ENCODE results near the gene AP4E1.
A peak's percentile ranks its signal among the peaks of the same experiment; 100 is the strongest.
"Not testable (repeated sequence)": the region's sequence is repeated elsewhere in the genome, so short reads cannot be mapped to it uniquely, and the experiment has no call there.

AP4E1 gene

DNA sequence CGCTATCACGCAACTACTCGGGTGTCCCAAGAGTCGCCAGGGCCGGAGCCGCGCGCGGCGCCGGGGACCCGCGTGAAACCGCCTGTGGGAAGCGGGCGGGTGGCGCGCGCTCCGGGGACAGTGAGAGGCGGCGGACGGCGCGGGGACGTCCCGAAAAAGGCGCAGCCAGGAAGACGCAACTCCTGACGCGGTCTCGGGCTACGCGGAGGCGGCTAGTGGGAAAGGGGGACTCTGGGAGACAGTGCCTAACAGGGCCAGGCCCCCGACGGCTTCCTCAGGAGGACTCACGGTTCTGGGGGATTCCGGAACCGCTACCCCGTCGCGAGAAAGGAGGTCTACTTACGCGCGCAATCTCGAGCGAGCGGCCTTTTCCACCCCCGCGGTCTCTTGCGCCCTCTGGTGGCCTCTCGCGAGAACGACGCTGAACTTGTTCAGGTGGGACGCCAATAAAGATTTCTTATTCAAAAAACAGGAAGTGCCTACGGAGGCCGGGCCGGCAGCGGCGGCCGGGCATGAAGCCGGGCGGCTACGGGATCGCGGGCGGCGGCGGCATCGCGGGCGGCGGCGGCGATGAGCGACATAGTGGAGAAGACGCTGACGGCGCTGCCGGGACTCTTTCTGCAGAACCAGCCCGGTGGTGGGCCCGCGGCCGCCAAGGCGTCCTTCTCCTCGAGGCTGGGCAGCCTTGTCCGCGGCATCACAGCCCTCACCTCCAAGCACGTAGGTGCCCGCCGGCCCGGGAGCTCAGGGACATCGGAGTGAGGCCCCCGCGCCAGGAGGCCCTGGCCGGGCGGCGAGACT is at the start of gene AP4E1:
Gene AP4E1 (plus strand): TSS at position 475 of the 801 bp plus-strand sequence. CDS start 96 bp downstream, at position 571.
- DNase-seq = peak; percentile 57 to 95 (median 88)

DNA sequence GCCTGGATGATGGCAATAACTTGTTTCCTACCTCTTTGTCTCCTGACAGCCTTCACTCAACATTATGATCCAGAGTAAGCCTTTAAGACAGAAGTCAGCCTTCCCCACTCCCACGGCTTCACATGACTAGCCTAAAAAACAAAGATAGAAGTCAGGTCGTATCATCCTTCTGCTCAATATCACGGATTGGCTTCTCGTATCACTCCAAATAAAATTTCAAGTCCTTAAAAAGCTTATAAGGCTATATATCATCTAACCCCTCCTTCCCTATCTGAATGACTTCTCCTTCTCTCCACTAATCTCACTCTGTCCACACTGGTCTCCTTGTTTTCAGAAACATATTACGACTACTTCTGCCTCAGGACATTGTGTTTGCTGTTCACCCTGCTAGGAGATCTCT is 47.7 kb upstream of the AP4E1 start:
- DNase-seq = no peak

DNA sequence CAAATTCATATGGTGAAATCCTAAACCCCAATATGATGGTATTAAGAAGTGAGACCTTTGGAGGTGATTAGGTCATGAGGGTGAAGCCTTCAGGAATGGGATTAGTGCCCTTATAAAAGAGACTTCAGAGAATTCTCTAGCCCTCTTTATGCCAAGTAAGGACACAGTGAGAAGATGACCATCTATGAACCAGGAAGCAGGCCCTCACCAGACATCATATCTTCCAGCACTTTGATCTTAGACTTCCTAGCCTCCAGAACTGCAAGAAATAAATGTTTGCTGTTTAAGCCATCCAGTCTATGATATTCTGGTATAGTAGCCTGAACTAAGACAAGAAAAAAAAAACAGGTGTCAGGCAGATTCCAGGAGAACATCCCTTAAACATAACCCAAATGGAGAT is 45.9 kb upstream of the AP4E1 start:
- DNase-seq = no peak

DNA sequence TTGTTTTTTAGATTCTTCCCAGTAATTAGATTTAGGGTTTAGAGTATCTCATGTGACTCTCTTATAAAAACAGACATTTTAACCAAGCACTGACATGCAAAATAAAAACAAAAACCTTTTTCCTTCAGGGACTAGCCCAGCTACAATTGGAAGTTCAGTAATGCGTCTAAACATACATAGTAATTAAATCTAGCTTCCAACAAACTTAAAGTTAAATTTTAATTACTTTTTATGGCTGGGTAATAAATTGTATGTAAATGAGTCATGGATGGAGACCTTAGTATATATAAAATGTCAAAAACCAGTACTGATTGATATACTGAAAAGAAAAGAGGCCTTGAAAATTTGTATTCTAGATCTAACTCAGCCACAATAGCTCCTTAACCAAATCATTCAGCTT is 43.6 kb upstream of the AP4E1 start:
- DNase-seq = no peak

DNA sequence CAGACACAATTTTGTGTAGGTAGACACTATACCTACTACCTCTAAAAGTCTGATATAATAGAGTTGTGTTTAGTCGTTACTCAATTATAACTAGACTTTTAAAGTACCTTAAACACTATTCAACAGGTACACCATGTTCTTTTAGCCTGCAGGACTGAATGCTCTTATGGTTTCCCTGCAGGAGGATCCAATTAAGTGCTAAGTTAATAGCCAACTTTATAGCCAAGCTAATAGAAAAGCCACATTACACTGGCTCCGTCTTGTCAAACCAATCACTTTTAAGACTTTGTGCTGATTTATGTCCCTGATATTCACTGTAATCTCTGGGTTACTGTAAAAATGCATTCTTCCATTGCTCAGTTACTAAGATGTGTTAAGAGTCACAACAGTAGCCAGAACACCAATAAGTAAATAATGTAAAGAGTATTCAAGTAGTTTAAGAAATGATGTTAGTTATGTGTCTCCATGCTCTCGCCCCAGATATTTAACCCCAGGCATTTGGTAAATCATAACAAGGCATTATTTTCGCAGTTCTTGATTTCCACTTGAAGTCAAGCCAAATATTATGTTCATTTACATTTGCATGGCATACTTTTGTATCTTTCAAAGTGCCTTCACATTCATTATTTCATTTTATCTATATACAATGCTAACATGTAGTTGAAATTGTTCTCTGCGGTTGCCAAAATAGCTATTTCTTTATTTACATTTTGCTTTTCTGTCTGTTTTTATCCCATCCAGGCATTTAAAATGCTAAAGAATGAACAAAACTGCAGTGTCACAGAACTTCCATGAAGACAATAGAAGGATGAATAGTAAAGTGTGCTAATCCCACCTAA is 42.7 kb upstream of the AP4E1 start:
- no peak for DNase-seq

DNA sequence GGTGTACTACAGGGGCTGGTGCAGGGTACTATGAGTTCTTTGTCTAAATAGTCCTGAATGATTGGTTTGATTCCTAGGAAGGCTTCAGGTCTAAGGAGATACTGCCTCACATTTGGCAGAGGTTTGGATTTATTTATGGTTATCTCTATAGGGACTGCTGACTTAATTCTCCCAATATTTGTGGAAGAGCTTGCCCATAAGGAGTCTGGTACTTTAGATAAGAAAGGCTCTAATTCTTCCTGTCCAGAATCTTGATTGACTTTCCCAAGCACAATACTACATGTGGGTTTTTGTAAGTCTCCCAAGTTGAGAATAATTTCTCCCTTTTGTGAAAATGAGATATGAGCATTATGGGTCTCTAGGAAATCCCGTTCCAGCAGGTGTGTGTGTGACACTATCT is 36.7 kb upstream of the AP4E1 start:
- DNase-seq = no peak

DNA sequence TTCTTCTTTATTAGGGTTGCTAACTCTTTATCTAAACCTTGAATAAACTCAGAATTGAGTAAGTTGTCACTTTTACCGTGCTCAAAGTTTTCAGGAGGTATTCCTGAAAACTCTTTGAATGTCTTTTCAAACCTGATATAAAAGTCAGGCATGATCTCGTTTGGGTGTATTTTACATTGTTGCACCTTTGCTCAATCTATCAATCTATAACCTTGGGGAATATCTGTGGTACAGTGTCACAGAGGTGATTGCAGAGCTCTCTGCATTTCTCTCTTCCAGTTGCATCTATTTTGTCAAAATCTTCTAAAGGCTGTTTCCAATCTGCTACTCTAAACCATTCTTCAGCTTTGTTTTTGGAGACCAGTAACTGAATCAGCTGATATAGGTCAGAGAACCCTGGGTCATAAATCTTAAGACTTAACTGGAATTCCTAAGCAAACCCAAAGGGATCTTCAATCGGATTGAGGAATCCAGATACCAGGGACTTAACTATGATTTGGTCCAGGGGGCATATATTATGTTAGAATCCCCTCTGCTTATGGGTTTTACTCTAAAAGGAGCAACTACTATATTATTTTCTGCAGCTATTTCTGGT is 35.6 kb upstream of the AP4E1 start:
- DNase-seq = no peak

DNA sequence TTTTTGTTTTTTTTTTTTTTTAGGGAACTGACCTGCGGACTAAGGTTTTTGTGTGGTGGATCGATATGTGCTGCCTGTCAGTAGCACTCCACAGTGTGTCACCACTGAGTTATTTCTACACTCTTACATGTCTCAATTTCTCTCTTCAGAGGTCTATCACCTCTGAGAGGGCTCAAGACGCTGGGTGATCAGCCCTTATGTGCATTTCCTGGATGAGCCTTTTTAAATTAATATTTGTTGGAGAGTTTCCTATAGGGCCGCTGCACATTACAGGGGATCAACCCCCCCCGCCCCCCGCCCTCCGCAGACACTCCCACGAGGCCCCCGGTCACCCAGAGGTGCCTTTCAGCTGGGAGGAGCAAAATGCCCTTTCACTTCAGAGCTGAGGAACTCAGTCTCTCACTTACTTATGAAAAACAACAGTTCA is 34.5 kb upstream of the AP4E1 start:
- DNase-seq = no peak

DNA sequence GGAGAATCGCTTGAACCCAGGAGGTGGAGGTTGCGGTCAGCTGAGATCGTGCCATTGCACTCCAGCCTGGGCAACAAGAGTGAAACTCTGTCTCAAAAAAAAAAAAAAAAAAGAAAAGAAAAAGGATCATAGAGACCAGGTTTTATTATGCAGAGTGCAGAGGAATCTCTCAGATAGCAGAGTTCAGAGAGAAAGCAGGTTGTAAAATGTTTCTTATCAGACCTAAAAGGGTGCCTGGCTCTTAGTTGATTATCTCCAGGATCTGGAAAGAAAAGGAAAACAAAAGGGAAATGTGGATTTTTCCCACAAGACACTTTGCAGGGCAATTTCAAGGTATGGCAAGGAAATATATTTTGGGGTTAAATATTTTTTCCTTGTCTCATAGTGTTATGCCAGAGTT is 33.2 kb upstream of the AP4E1 start:
- not testable (repeated sequence) for DNase-seq

DNA sequence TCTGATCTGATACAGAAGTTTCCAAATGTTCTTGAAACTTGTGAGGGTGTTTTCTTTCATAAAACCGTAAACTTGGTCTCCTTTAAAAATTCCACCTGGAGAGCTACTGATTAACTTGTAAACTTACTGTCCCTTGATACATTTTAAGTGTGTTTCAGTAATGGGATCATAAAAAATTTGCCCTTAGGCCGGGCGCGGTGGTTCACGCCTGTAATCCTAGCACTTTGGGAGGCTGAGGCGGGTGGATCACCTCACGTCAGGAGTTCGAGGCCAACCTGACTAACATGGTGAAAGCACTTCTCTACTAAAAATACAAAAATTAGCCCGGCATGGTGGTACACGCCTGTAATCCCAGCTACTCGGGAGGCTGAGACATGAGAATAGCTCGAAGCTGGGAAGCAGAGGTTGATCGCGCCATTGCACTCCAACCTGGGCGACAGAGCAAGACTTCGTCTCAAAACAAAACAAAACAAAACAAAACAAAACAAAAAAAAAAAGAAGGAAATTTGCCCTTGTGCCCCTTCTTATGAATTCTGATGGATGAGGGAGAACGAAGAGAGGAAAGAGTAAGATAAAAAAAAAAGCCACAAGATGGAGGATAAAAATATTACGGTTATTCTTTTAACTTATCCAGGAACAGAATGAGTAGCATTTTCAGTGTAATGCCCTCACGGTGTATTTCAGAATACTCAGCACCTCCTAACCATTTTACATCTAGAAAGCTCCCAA is 32.1 kb upstream of the AP4E1 start:
- DNase-seq = no peak

DNA sequence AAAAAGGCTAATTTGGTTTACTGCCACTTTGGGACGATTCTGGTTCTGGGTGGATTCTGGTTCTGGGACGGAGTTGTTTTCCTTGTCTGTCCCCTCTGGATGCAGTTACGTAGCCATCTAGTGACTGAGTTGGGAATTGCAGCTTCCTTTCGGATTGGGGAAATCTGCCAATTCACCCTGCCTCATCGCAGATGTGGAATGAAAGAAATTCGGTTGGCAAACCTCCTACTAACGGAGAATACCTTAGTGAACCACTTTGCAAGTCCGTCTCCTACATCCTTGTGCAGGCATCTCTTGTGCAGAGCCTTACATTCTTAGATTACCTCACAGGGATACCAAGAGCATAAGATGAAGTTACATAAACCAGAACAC is 31.5 kb upstream of the AP4E1 start:
- peak in 13 of 14 donors; percentile 5 to 75 (median 48) for DNase-seq

DNA sequence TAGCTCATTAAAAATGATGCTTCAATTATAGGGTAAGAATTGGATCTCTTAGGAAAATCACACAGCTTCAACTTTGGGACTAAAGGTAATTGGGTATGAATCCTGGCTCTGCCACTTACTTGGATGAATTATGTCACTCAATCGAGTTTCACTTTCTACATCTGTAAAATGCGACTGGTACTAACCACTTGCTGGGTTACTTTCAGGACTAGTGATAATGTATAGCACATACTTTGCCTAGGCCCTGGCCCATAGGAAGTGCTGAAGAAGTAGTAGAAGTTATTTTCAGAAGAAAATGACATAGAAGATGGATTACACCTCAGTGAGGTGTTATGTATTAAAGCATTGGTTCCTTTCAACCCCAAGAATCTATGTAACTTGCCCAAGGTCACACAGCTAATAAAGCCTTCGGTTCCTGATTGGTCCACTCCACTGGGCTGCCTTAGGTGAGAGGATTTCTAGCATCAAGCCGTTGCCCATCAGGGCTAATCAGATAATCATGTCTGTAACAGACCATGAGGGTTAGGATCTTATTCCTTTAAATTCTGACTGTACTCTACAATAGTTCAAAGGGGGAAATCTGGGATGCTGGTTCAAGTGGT is 29.4 kb upstream of the AP4E1 start:
- DNase-seq = no peak

DNA sequence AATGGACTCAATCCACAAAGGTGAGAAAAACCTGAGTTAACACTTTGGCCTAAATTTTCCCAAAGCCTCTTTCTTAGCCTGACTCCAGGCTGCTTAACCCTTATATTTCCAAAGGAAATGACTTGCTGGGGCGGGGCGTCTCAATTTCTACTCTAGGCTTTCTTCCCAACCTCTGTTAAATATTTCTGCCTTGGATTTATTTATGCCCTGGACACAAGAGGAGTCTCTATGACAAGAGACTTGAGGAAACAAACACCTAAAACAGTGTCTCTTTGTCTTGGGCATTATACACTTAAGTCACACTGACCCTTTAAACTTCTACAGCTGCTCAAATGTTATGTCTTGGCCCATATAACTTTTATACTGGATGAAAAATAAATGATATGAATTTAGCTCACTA is 28.3 kb upstream of the AP4E1 start:
- DNase-seq = no peak

DNA sequence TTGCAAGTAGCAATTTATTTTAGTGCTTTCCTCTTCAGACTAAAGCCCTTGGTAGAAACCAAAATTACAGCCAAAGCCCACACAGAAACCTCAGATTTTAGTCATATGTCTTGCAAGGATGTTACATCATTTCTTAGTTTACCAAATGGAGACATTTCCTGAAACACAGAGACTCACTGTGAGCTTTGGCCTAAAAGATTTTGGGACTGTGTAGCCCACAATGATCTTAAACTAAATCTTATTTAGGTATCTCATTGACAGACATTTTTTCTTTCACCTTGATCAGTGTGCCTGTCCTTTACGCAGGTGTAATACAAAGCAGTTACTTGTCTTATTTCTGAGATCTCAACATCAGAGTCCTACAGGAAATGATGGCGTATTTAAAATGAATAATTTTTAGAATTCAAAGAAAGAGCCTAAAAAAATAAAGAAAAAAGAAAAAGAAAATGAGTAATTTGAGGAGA is 27.8 kb upstream of the AP4E1 start:
- no peak for DNase-seq

DNA sequence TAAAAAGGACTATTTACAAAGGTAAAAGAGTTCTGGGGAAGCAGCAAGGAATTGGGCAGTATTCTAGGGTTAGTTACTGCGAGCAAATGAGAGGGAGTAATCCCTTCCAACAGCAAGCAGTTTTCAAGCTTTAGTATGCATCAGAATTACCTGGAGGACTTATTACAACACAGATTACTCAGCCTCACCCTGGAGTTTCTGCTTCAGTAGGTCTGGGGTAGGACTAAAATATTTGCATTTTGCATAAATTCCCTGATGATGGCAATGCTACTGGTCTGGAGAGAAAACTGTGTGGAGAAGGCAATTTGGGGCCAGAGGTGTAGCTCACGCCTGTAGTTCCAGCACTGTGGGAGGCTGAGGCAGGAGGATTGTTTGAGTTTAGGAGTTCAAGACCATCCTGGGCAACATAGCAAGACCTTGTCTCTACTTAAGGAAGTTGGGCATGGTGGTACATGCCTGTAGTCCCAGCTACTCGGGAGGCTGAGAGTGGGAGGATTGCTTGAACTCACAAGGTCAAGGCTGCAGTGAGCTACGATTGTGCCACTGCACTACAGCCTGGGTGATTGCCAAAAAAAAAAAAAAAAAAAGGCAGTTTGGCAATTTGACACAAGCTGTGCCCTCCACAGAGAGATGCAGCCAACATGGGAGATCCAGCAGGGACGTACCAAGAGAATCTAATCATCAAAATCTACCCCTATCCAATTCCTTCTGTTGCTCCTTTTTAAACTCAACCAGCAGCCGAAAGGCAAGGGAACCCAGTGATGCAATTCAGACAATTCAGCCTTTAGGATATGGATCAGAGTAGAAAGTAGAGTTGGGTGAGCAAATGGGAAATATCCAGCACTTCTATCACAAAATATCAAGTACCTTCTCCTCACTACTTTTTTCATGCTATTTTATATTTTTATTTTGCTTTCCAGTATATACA is 27.1 kb upstream of the AP4E1 start:
- no peak for DNase-seq

DNA sequence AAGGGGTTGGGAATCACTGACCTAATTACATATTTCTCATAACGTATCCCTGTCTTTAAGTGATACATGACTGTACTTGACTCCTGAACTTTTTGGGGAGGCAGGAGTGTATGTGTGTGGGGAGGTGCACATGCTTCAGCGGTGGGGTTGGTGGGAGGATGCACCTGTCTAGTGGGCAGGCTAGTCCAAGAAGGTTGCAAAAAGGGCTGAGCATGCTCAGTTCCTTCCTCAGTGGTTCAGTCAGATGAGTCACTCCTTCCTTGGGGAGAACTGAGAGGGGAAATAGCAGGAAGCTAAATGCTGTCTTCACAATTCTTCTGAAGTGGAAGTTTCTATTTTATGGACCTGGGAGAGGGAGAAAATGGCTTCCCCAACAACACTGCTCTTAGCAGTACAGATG is 24.6 kb upstream of the AP4E1 start:
- no peak for DNase-seq

DNA sequence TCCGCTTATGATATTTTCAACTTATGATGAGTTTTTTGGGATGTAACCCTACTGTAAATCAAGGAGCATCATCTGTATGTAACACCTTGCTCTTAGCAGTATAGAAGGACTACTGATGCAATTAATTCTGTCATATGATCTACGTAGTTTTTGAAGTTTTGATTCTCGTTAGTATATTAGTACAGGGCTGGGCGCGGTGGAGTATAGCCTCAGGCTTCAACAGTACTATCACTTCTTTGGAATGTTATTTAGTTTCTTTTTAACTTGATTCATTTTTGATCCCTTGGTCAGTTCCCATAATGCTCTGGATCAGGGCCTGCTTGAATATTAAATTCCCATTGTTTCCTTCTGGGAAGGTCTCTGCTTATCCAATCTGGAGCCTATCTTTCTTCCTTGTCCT is 23.9 kb upstream of the AP4E1 start:
- no peak for DNase-seq

DNA sequence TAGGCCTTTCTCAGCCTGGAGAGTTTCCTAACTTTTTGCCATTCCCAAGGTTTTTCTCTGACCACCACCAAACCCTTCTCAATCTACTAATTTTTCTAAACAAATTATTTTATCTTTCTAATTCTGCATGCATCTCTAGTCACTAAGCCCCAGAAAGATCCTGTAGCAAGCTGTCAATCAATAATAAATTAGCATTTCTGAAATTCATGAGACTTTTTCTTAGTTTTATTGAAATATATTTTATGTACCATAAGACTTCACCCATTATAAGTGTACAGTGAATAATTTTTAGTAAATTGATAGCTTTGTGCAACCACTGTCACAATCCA is 22.4 kb upstream of the AP4E1 start:
- no peak for DNase-seq

DNA sequence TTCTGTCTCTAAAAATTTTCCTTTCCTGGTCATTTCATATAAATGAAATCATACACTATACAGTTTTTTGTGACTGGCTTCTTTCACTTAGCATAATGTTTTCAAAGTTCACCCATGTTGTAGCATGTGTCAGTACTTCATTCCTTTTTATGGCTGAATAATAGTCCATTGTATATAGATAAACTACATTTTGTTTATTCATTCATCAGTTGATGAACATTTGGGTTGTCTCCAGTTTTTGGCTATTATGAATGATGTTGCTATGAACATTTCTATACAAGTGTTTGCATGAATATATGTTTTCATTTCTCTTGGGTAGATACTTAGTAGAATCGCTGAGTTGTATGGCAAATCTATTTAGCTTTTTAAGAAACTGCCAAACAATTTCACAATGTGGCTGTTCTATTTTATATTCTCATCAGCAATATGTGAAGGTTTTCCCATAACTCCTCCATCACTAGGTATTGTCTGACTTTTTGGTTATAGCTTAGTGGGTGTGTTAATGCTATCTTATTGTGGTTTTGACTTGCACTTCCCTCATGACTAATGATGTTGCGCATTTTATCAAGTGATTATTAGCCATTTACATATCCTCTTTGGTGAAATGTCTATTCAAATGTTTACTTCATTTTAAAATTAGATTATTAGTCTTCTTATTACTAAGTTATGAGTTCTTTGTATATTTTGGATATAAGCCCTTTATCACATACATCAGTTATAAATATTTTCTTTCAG is 21.7 kb upstream of the AP4E1 start:
- no peak for DNase-seq

DNA sequence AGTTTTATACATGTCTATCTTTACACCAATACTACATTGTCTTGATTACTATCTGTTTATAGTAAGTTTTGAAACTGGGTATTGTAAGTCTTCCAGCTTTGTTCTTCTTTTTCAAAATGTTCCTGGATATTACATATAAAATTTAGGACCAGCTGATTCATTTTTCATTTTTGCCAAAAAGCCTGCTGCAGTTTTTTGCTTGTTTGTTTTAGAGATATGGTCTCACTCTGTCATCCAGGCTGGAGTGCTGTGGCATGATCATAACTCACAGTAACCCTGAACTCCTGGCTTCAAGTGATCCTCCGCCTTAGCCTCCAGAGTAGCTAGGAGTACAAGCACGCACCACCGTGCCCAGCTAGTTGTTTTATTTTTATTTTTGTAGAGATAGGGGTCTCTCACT is 20.4 kb upstream of the AP4E1 start:
- no peak for DNase-seq

DNA sequence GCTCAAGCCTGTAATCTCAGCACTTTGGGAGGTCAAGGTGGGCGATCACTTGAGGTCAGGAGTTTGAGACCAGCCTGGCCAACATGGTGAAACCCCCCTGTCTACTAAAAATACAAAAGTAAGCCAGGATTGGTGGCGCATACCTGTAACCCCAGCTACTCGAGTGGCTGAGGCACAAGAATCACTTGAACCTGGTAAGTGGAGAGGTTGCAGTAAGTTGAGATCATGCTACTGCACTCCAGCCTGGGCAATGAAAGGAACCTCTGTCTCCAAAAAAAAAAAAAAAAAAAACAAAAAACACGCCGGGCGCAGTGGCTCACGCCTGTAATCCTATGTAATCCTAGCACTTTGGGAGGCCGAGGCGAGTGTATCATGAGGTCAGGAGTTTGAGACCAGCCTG is 18.9 kb upstream of the AP4E1 start:
- no peak for DNase-seq

Measured in C1 segment of cervical spinal cord (tissue), 14 donors.